A549 (cell line): ENCODE results near the gene CD164L2. TPM values are rescaled to one million over a fixed set of nuclear protein-coding genes. Genes with fewer than 3 reads are reported as not detected.
A peak's percentile ranks its signal among the peaks of the same experiment; 100 is the strongest.

ENCODE experiments used
- ATAC-seq, 2 experiments: fragments of 200-7000 bp in 1 of 2; fragments of >200 bp in 1 of 2; cut with Nextera tagmentation in 1 of 2; cut with Tn5 transposase in 1 of 2; 3 replicates each; pipeline versions ENCODE4 v1.8.0 to v1.9.1; 2018 to 2020; ENCODE audit warnings: mild to moderate bottlenecking in 1 of 2, moderate library complexity in 1 of 2
- CTCF ChIA-PET: fragments of 300-600 bp; sonication (Branson Sonifier 250); formaldehyde crosslinking; extraction: SDS; loops from one replicate; lab custom pipeline; 2021; ENCODE audit warnings: antibody characterized with exemption, inconsistent platforms; lab: Yijun Ruan, JAX
- POLR2A ChIA-PET: fragments of 350-600 bp; formaldehyde crosslinking; extraction: SDS; loops from one replicate; lab custom pipeline; 2021; ENCODE audit warnings: antibody characterized with exemption, inconsistent platforms; lab: Yijun Ruan, JAX
- DNase-seq, 2 experiments: peaks; one replicate each; pipeline versions ENCODE4 v3.0.0 to v3.0.0-alpha.2; 2011 to 2016; ENCODE audit warnings: low read depth in 1 of 2, low spot score in 1 of 2
- FAIRE-seq: peaks from 2 replicates; lab custom pipeline; 2011; peaks lifted over from hg19 to GRCh38; lab: Jason Lieb, UNC
- H3K27ac ChIP-seq, 2 experiments: fragments of >200 bp; sonication (Bioruptor Twin); formaldehyde crosslinking; 3 replicates each; pipeline ENCODE4 v1.5.1; 2016 to 2017
- H3K4me1 ChIP-seq: fragments of >200 bp; sonication (Bioruptor Twin); formaldehyde crosslinking; 3 replicates; pipeline ENCODE4 v1.6.1; 2016
- H3K4me2 ChIP-seq: fragments of >200 bp; sonication (Bioruptor Twin); formaldehyde crosslinking; 3 replicates; pipeline ENCODE4 v1.6.1; 2016
- H3K4me3 ChIP-seq: fragments of >200 bp; sonication (Bioruptor Twin); formaldehyde crosslinking; 3 replicates; pipeline ENCODE4 v1.5.1; 2016
- H3K9me3 ChIP-seq: fragments of >200 bp; sonication (Bioruptor Twin); formaldehyde crosslinking; 3 replicates; pipeline ENCODE4 v1.6.1; 2016
- BHLHE40 ChIP-seq: IDR thresholded peaks from 2 replicates; pipeline ENCODE4 v1.6.1; 2012; ENCODE audit warnings: low read depth, low read length, inconsistent platforms
- CHD4 ChIP-seq: fragments of 200-600 bp; sonication (generic); IDR thresholded peaks from 2 replicates; pipeline ENCODE4 v1.6.1; 2016; ENCODE audit warnings: antibody characterized with exemption, mild to moderate bottlenecking, borderline replicate concordance
- ESRRA ChIP-seq: fragments of 150-350 bp; IDR thresholded peaks from 2 replicates; pipeline ENCODE4 v1.6.1; 2014; ENCODE audit warnings: mild to moderate bottlenecking, low read length, borderline replicate concordance
- FOSL2 ChIP-seq, 2 experiments: fragments of 450-650 bp in 1 of 2; fragments of >200 bp in 1 of 2; sonication (Bioruptor Twin) in 1 of 2; formaldehyde crosslinking; IDR thresholded peaks; 2 replicates each; pipeline versions ENCODE4 v1.5.0 to v1.6.1; 2016 to 2020; ENCODE audit warnings: mild to moderate bottlenecking in 1 of 2, moderate library complexity in 1 of 2
- KDM1A ChIP-seq: fragments of 200-600 bp; sonication (generic); IDR thresholded peaks from 2 replicates; pipeline ENCODE4 v1.6.1; 2016; ENCODE audit warnings: low read depth, mild to moderate bottlenecking
- NPAS2 ChIP-seq: fragments of 250-450 bp; sonication (Bioruptor Pico); IDR thresholded peaks from 2 replicates; pipeline ENCODE4 v1.8.0; 2022; ENCODE audit warnings: mild to moderate bottlenecking, moderate library complexity, borderline replicate concordance
- PHF8 ChIP-seq: fragments of 200-600 bp; sonication (generic); IDR thresholded peaks from 2 replicates; pipeline ENCODE4 v1.6.1; 2016; ENCODE audit warnings: low read depth, mild to moderate bottlenecking, antibody characterized with exemption, moderate library complexity, borderline replicate concordance
- SMC3 ChIP-seq: fragments of >200 bp; sonication (Bioruptor Twin); formaldehyde crosslinking; IDR thresholded peaks from 3 replicates; pipeline ENCODE4 v1.6.1; 2018; ENCODE audit warnings: inconsistent platforms
- SREBF2 ChIP-seq: fragments of 450-650 bp; IDR thresholded peaks from 2 replicates; pipeline ENCODE4 v1.6.1; 2014; ENCODE audit warnings: mild to moderate bottlenecking, moderate library complexity
- TP53 ChIP-seq: fragments of 250-450 bp; sonication (Bioruptor Pico); IDR thresholded peaks from 2 replicates; pipeline ENCODE4 v1.5.0; 2021; ENCODE audit warnings: mild to moderate bottlenecking, moderate library complexity
- ZFP36 ChIP-seq: fragments of 450-650 bp; IDR thresholded peaks from 2 replicates; pipeline ENCODE4 v1.6.1; 2014; ENCODE audit warnings: borderline replicate concordance; ENCODE audit not compliant: partially characterized antibody
- WGBS: methylation state at CpG from one replicate; pipeline ENCODE4 v1.1.6; 2017; ENCODE audit errors: missing lambda C conversion rate; 5-methylcytosine and 5-hydroxymethylcytosine counted together
- polyA plus RNA-seq, 4 experiments: library from polyadenylated mRNA; depleted of rRNA in 3 of 4; stranded (reverse); fragments of >200 nt; fragmentation: RNase III in 1 of 4; extraction: RNeasy Plus Mini Kit Qiagen cat#74134 plus additional on column Dnase treatment in 1 of 4; gene quantifications; 2 replicates in 3 of 4; 3 replicates in 1 of 4; pipeline ENCODE4 v1.2.3, GENCODE V29; 2011 to 2017
- TF ChIP-seq, protein P1 (sequence below): IDR thresholded peaks from 2 replicates; pipeline ENCODE4 v1.6.1; 2012
- TF ChIP-seq, protein P2 (sequence below): fragments of 450-650 bp; IDR thresholded peaks from 2 replicates; pipeline ENCODE4 v1.6.1; 2014; ENCODE audit warnings: antibody characterized with exemption
- TF ChIP-seq, protein P3 (sequence below): IDR thresholded peaks from 2 replicates; pipeline ENCODE4 v1.6.1; 2012; ENCODE audit warnings: low read depth, borderline replicate concordance

Gene CD164L2
- polyA plus RNA-seq, 2 of the 4 experiments (the other 2 are of a cell fraction) = not detected

DNA sequence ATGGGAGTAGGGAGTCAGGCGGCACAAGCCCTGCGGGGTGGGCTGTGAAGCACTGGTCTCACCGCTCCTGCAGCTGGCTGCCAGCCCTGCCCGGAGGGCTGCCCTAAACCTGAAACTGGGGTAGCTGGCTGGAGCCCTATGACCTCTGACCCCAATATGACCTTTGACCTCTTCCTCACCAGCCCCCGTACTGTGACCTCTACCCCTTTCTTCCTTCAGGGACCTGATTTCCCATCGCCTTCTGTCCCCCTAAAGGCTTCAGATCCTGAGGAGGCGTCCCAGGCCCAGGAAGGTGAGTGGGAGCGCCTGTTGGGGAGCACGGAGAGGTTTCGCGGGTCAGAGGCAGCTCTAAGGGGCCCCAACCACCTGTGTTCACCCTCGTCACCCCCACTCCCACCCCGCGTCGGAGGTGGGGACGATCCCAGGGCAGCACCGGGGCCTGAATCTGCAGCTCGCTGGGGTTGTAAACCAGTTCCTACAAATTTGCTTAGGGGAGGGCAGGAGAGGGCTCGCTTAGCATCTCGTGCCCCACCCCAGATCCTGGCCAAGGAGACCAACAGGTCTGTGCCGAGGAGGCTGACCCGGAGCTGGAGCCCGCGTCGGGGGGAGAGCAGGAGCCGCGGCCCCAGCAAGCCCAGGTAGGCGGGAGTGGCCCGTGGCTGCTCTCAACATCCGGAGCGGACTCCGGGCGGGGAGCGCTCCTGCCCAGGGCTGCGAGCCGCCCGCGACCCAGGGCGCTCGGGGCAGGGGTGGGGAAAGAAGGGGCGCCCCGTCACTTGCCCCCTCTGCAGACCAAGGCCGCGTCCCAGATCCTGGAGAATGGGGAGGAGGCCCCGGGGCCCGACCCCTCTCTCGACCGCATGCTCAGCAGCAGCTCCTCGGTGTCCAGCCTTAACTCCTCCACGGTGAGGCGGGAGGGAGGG, 34.0 kb downstream of the CD164L2 start:
- FAIRE-seq (no peak), ATAC-seq (peak; percentile 82 to 86), DNase-seq (peak; percentile 48 to 56)
- 36% methylated on average over 12 of the region's 51 CpGs for WGBS
- TF ChIP-seq ESRRA = no peak
- TF ChIP-seq SMC3 = no peak
- TF ChIP-seq KDM1A = no peak
- TF ChIP-seq PHF8 = no peak
- TF ChIP-seq, protein P1, sequence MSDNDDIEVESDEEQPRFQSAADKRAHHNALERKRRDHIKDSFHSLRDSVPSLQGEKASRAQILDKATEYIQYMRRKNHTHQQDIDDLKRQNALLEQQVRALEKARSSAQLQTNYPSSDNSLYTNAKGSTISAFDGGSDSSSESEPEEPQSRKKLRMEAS = peak; percentile 61; the same call in 1 of the 2 replicates
- TF ChIP-seq BHLHE40 = no peak
- TF ChIP-seq, protein P2, sequence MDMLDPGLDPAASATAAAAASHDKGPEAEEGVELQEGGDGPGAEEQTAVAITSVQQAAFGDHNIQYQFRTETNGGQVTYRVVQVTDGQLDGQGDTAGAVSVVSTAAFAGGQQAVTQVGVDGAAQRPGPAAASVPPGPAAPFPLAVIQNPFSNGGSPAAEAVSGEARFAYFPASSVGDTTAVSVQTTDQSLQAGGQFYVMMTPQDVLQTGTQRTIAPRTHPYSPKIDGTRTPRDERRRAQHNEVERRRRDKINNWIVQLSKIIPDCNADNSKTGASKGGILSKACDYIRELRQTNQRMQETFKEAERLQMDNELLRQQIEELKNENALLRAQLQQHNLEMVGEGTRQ = no peak
- TF ChIP-seq, protein P3, sequence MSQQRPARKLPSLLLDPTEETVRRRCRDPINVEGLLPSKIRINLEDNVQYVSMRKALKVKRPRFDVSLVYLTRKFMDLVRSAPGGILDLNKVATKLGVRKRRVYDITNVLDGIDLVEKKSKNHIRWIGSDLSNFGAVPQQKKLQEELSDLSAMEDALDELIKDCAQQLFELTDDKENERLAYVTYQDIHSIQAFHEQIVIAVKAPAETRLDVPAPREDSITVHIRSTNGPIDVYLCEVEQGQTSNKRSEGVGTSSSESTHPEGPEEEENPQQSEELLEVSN = peak; percentile 59; the same call in 1 of the 2 replicates
- TF ChIP-seq TP53 (CRISPR knock-in tag) = no peak
- Histone ChIP-seq H3K27ac (peak overlapping the region; percentile 78 to 89), H3K4me3 (peak overlapping the region; percentile 48), H3K4me1 (peaks cover 14% of the 10 kb centered on the region; the same call in 1 of the 3 replicates), H3K9me3 (no peaks in the 10 kb centered on the region), H3K4me2 (peak overlapping the region; percentile 96)
- CTCF ChIA-PET = interaction anchor here (0.7 to 12.1 kb wide), 6 partner anchors 9 to 39 kb away, joined by 3 to 134 read pairs (median 8); partner anchors contain the start of genes CD164L2, MAP3K6 and SYTL1
- POLR2A ChIA-PET = interaction anchor here (1.0 to 2.0 kb wide), 2 partner anchors 17 kb away, joined by 3 to 11 read pairs; partner anchors contain the start of gene MAP3K6

DNA sequence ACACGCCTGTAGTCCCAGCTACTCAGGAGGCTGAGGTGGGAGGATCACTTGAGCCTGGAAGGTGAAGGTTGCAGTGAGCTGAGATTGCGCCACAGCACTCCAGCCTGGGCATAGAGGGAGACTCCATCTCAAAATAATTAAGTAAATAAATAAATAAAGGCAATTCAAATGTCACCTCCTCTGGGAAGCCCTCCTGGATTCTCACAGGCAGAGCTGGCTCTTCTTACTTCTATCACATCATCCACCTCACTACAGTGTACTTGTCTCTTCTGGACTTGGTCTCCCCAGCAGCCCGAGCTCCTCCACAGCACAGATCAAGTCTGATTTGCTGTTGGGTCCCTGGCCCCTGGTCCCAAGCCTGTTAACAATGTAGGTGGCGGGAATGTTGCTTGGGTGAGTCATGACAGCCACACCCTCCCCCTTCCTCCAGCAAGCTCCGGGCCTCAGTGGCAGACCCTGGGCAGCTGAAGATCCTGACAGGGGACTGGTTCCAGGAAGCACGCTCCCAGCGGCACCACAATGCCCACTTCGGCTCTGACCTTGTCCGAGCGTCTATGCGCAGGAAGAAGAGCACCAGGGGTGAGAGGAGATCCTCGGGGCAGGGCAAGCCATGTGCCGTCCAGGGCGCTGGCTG, 36.0 kb downstream of the CD164L2 start:
- DNase-seq (no peak), FAIRE-seq (no peak), ATAC-seq (no peak)
- Histone ChIP-seq H3K27ac (peak overlapping the region in 1 of 2 experiments; percentile 32; a peak in 2 of 6 replicates), H3K9me3 (no peaks in the 10 kb centered on the region), H3K4me2 (no peak overlapping the region), H3K4me1 (peaks cover 18% of the 10 kb centered on the region), H3K4me3 (no peak overlapping the region)
- POLR2A ChIA-PET = no interaction called here
- CTCF ChIA-PET = interaction anchor here (0.7 to 7.2 kb wide), 5 partner anchors 11 to 63 kb away, joined by 3 to 41 read pairs (median 3); no protein-coding TSS in a partner anchor
- 91% methylated on average over 12 of the region's 14 CpGs for WGBS
- peak; percentile 95 for TF ChIP-seq ZFP36
- TF ChIP-seq, protein P1 = no peak

DNA sequence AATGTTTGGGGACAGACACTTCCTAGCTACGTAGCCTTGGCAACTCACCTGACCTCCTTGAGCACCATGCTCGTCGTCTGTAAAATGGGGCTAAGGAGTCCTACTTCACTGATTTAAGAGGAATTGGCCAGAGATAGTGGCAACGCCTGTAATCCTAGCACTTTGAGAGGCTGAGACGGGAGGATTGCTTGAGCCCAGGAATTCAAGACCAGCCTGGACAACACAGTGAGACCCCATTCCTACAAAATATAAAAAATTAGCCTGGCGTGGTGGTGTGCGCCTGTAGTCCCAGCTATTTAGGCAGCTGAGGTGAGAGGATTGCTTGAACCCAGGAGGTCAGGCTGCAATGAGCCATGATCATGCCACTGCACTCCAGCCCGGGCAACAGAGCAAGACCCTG, 36.8 kb downstream of the CD164L2 start:
- ChIA-PET CTCF (interaction anchor here (0.9 to 7.2 kb wide), 5 partner anchors 12 to 301 kb away, joined by 3 to 41 read pairs (median 3); no protein-coding TSS in a partner anchor), POLR2A (no interaction called here)
- FAIRE-seq (no peak), DNase-seq (no peak), ATAC-seq (no peak)
- Histone ChIP-seq H3K27ac (no peak overlapping the region), H3K9me3 (no peaks in the 10 kb centered on the region), H3K4me3 (no peak overlapping the region), H3K4me1 (peaks cover 25% of the 10 kb centered on the region), H3K4me2 (no peak overlapping the region)
- WGBS = 91% methylated on average over 7 of the region's 8 CpGs
- TF ChIP-seq SREBF2 = no peak
- no peak for TF ChIP-seq CHD4
- no peak for TF ChIP-seq FOSL2 (IDR thresholded peaks at IDR 0.05)
- no peak for TF ChIP-seq FOSL2 (CRISPR knock-in tag; IDR thresholded peaks at IDR 0.05)
- no peak for TF ChIP-seq NPAS2 (CRISPR knock-in tag)
- TF ChIP-seq, all 56 proteins: peak for 0
